ENCODE results near the gene FAM131A.

The FAM131A gene

GRCh38 chr3:184343200-184343876 lies 5.9 kb downstream of the FAM131A start:
- DNase-seq, result no peak

- DNase-seq, result no peak
Measured at GRCh38 chr3:184344579-184345316, 7.3 kb downstream of the FAM131A start.

- no peak for DNase-seq
Measured at GRCh38 chr3:184345317-184346144, 8.1 kb downstream of the FAM131A start.

- no peak for DNase-seq
Measured at GRCh38 chr3:184346480-184347190, 9.2 kb downstream of the FAM131A start.

- no peak for DNase-seq
Measured at GRCh38 chr3:184347321-184348056, 10.1 kb downstream of the FAM131A start.

- DNase-seq, result no peak
Measured at GRCh38 chr3:184348057-184348382, 10.6 kb downstream of the FAM131A start.

GRCh38 chr3:184349563-184350470 lies 12.4 kb downstream of the FAM131A start:
- DNase-seq, result no peak

GRCh38 chr3:184350618-184351017 lies 13.2 kb downstream of the FAM131A start:
- DNase-seq, result no peak

GRCh38 chr3:184351511-184352148 lies 14.2 kb downstream of the FAM131A start:
- no peak for DNase-seq

GRCh38 chr3:184352149-184352785 lies 14.9 kb downstream of the FAM131A start:
- DNase-seq, result no peak

GRCh38 chr3:184352897-184353545 lies 15.6 kb downstream of the FAM131A start:
- no peak for DNase-seq

- no peak for DNase-seq
Measured at GRCh38 chr3:184353546-184353941, 16.1 kb downstream of the FAM131A start.

- no peak for DNase-seq
Measured at GRCh38 chr3:184354121-184354728, 16.8 kb downstream of the FAM131A start.

- DNase-seq, result no peak
Measured at GRCh38 chr3:184354754-184355153, 17.4 kb downstream of the FAM131A start.

GRCh38 chr3:184355261-184356040 lies 18.1 kb downstream of the FAM131A start:
- no peak for DNase-seq

GRCh38 chr3:184357248-184358123 lies 20.1 kb downstream of the FAM131A start:
- no peak for DNase-seq

GRCh38 chr3:184358124-184358767 lies 20.8 kb downstream of the FAM131A start:
- no peak for DNase-seq
